Activated CD8-positive, alpha-beta memory T cell treated with anti-CD3 and anti-CD28 coated beads, Interleukin-2, amount 50 U/mL, for 1 hour (primary cell): ENCODE results near the gene TSHZ1.

ENCODE experiments used
- DNase-seq: peaks from one replicate; pipeline ENCODE4 v3.0.0-alpha.2; 2020; ENCODE audit errors: extremely low read depth

The TSHZ1 gene

DNA sequence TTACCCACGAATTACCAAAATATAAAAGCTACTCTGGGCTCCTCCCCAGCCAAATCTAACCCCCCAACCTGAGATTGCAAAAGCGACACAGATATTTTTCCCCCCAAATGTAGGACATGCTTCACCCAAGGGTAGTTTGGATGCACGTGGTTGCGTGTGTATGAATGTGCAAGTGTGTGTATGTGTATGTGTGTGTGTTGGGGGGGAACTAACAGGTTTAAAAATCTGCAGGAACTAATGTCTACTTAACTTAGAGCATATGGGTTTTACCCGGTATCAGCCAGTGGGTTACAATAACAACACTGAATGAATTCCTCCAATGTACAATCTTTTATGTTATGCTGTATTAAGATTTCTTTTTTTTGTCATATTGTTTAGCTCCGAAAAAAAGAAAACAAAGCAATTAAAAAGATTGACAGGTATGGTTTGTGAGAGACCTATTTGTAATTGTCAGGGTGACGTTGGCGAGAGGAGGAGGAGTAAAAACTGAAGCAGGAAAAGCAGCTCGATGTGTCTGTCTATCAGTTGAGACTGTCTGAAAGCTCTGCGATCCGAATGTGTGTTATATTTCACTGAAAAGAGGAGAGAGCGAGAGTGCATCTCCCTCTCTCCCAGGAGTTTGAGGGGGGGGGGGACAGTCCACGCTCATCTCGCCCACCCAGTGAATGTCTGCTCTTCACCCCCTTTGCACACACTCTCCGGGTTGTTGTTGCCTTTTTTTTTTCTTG lies at the start of gene TSHZ1:
TSS of gene TSHZ1 (plus strand) at position 524 of the 728 bp plus-strand sequence. CDS start 1,080 bp downstream, outside the sequence.
- peak; percentile 43 for DNase-seq

- DNase-seq = no peak
These were observed 49.2 kb upstream of the TSHZ1 start for GRCh38 chr18:75161256-75162028.

- no peak for DNase-seq
These were observed 48.1 kb upstream of the TSHZ1 start for GRCh38 chr18:75162467-75162866.

DNA sequence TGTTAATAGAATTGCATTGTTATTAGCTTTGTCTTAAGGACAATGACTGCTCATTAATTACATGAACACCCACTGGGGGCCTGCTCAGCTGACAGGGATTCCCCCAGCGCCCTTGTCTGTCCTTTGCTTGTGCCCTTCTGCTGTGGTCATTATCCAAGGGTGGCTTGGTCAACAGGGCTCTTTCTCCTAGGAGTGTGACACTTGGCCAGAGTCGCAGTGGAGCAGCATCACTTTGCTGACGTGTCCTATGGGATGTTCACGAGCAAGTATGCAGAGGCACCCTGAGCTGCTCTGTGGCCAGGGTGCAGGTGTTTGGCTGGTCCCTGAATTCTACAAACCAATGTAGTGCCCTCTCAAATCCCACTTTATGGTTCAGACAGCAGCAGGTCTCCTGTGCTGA lies 47.6 kb upstream of the TSHZ1 start:
- DNase-seq = no peak

- no peak for DNase-seq
These were observed 46.9 kb upstream of the TSHZ1 start for GRCh38 chr18:75163736-75164135.

- DNase-seq = no peak
These were observed 46.1 kb upstream of the TSHZ1 start for GRCh38 chr18:75164479-75164878.

DNA sequence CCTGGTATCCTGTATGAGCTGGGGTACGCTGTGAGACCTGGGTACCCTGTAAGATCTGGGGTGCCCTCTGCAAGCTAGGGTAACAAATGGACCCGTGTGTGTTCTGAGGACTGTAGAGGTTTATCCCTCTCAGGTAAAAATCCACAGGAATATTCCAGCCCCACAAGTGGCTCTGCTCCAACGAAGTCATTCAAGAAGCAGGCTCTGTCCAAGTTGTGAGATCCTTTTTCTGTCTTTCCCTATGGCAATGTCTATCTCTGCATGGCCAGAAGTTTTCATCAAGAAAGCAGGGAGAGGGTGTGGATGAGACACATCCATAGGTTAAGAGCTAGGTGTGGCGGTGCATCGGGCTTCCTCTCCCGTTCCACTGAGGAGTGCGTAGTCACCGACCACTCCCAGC lies 44.7 kb upstream of the TSHZ1 start:
- DNase-seq = no peak

- no peak for DNase-seq
These were observed 43.5 kb upstream of the TSHZ1 start for GRCh38 chr18:75167137-75167536.

GRCh38 chr18:75167759-75168618 lies 42.6 kb upstream of the TSHZ1 start:
- no peak for DNase-seq

- no peak for DNase-seq
These were observed 42.0 kb upstream of the TSHZ1 start for GRCh38 chr18:75168619-75169018.

DNA sequence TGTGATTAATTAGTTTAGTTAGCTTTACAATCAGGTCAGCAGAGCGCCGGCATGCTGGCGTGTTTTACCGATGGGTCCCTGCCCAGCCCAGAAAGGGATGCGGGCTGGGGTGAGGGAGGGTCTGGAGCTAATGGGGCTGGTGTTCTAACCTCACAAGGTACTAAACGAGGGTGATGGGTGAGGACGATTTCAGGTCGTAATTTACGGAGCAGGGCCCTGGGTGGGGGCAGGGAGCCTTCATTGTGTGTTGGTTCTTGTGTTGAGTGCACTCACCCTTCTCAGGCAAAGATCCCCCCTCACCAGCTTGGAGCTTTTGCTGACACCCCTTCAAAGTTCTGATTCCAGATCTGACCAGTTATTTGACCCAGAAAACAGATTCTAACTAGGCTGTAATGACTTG lies 41.2 kb upstream of the TSHZ1 start:
- no peak for DNase-seq

DNA sequence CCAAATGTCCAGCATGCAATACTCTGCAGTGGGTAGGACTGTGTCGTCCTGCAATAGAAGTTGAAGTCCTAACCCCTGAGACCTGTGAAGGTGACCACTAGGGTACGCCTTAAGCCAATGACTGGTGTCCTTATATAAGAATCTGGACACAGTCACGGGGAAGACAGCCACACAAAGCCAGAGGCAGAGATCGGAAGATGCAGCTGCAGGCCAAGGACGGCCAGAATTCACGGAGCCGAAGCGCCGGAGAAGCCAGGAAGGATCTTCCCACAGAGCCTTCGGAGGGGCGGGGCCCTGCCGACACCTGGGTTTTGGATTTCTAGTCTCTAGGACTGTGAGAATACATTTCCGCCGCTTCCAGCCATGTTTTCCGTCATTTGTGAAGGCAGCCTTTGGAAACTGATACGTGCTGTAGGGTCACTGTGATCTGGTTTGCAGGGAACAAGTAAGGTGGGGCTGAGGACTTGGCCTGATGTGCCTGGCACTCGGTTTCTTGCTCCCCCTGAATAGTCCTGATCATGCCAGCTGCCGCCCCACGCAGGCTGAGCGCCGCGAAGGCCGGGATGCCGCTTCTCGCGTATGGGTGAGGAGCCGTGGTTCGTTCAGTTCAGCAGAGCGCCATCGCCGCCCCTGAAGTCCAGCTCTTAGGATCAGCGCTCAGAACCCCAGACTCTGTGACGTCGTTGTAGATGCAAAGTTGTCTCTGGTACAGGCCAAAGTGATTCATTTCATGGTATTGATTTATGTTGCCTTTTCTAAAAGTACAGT lies 40.4 kb upstream of the TSHZ1 start:
- no peak for DNase-seq

- DNase-seq = no peak
These were observed 39.7 kb upstream of the TSHZ1 start for GRCh38 chr18:75170916-75171315.

DNA sequence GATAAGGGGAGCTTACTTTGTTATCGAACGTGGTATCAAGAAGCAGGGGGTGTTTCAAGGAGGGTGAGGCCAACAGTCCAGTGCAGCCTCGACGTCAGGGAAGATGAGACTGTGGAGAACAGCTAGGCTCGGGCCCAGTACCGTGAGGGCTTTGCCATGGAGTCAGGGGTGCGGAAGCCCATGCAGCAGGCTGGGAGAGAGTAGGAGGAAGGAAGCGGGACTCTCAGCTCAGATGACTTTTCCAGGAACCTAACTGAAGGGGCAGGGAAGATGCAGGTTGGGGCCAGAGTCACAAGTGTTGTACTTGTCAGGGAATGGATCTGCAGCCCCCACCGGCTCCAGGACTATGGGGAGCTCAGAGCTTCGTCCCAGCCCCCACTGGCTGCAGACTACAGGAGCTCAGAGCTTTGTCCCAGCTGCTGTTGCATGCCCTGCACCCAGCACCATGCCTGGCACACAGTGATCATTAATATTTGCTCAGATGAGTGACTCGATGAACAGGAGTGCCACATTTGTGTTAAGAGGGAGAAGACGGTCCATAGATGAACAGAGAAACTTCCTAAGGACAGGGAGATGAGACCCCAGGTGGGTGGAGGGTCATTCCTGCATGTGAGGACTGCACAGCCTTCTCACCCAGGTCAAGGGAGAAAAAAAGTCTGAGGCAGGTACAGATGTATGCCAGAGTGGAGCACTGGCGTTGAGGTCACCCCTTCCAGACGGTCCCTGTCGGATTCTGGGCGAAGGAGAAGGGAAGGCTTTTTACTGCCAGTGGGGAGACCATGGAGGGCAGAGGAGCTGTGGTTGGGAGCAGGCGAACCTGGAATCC lies 38.1 kb upstream of the TSHZ1 start:
- DNase-seq = no peak

DNA sequence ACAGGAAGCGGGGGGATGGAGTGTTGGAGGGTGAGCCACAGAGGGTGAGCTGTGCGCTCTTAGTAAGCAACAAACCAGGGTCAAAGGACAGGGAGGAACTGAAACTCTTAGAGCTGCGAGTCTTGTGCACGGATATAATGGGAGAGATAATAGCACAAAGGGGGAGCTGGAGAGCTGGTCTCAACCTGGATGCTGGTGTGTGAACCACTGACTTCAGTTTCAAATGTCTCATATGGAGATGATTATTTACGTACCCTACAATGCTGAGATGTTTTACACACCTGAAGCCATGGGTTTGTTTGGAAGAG lies 37.5 kb upstream of the TSHZ1 start:
- no peak for DNase-seq

DNA sequence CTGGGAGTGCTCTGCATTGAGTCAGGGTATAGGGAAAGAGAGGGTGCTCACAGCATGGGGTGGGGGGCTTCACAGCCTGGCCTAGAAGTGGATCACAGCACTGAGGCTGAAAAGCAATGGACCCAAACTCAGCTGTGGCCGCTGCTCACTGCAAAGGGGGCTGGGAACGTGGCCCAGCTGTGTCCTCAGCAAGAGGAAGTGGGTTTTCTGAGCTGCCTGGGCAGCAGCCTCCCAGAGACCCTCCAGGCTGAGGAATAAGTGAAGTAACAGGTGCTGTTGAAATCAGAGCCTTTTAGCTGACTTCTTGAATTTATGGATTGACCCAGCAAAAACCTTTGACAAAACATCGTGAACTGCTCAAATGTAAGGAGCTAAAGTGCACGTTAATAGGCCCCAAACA lies 36.9 kb upstream of the TSHZ1 start:
- no peak for DNase-seq

- no peak for DNase-seq
These were observed 33.7 kb upstream of the TSHZ1 start for GRCh38 chr18:75176849-75177248.

- no peak for DNase-seq
These were observed 32.2 kb upstream of the TSHZ1 start for GRCh38 chr18:75178376-75178775.

- no peak for DNase-seq
These were observed 30.6 kb upstream of the TSHZ1 start for GRCh38 chr18:75179819-75180600.

- DNase-seq = no peak
These were observed 27.1 kb upstream of the TSHZ1 start for GRCh38 chr18:75183524-75183923.
